H1 (cell line): ENCODE data around the gene MSL1. TPM values are rescaled to one million over a fixed set of nuclear protein-coding genes. Genes with fewer than 3 reads are reported as not detected.
A peak's percentile ranks its signal among the peaks of the same experiment; 100 is the strongest.

Experiments used
- CEBPB ChIP-seq: IDR thresholded peaks from 2 replicates; pipeline ENCODE4 v1.6.1; 2012; ENCODE audit warnings: low read depth, low read length
- CHD1 ChIP-seq: IDR thresholded peaks from 2 replicates; pipeline ENCODE4 v1.6.1; 2012; ENCODE audit warnings: low read depth, low read length, improper control_type of control experiment
- EGR1 ChIP-seq: IDR thresholded peaks from 2 replicates; pipeline ENCODE4 v1.6.1; 2011; ENCODE audit warnings: low read depth, low read length, borderline replicate concordance
- EZH2 ChIP-seq: fragments of 200-600 bp; sonication (generic); IDR thresholded peaks from 2 replicates; pipeline ENCODE4 v1.7.1; 2012; ENCODE audit warnings: low read depth, mild to moderate bottlenecking, moderate library complexity, low read length, inconsistent platforms; ENCODE audit not compliant: severe bottlenecking
- NANOG ChIP-seq: IDR thresholded peaks from 2 replicates; pipeline ENCODE4 v1.6.1; 2011; ENCODE audit warnings: low read length, low read depth, mild to moderate bottlenecking, inconsistent platforms; ENCODE audit not compliant: insufficient read depth, poor library complexity, severe bottlenecking
- RAD21 ChIP-seq, 2 experiments: IDR thresholded peaks in 1 of 2; conservative IDR thresholded peaks in 1 of 2; 2 replicates each; pipeline ENCODE4 v1.6.1; 2011; ENCODE audit warnings: low read depth in 2 of 2, low read length in 2 of 2, improper control_type of control experiment in 1 of 2, inconsistent platforms in 1 of 2, mild to moderate bottlenecking in 1 of 2, moderate library complexity in 1 of 2
- SAP30 ChIP-seq: fragments of 300-600 bp; sonication (generic); IDR thresholded peaks from 2 replicates; pipeline ENCODE4 v1.7.1; 2012; ENCODE audit warnings: low read length, moderate library complexity, mild to moderate bottlenecking, inconsistent platforms; ENCODE audit not compliant: insufficient read depth, insufficient replicate concordance
- SP1 ChIP-seq: IDR thresholded peaks from 2 replicates; pipeline ENCODE4 v1.6.1; 2011; ENCODE audit warnings: low read depth, low read length
- SUZ12 ChIP-seq: fragments of 200-600 bp; sonication (generic); IDR thresholded peaks from 2 replicates; pipeline ENCODE4 v1.6.1; 2012; ENCODE audit warnings: mild to moderate bottlenecking, inconsistent platforms, low read length, moderate library complexity, mixed read lengths
- TAF1 ChIP-seq: IDR thresholded peaks from 2 replicates; pipeline ENCODE4 v1.6.1; 2011; ENCODE audit warnings: mild to moderate bottlenecking, low read depth, low read length
- TCF12 ChIP-seq: IDR thresholded peaks from 2 replicates; pipeline ENCODE4 v1.6.1; 2011; ENCODE audit warnings: low read depth, mild to moderate bottlenecking, low read length
- TEAD4 ChIP-seq: IDR thresholded peaks from 2 replicates; pipeline ENCODE4 v1.6.1; 2012; ENCODE audit warnings: low read depth, low read length, inconsistent platforms, mixed read lengths
- polyA plus RNA-seq, 7 experiments: library from polyadenylated mRNA; depleted of rRNA in 3 of 7; stranded (reverse) in 5 of 7; unstranded in 2 of 7; fragments of >200 nt in 5 of 7; fragments of 200-250 nt in 2 of 7; gene quantifications; 1 replicate in 5 of 7; 2 replicates in 1 of 7; 4 replicates in 1 of 7; pipeline versions ENCODE4 v1.2.1 to v1.2.3, GENCODE V29; 2011 to 2013; ENCODE audit warnings: missing spikeins in 2 of 7, mixed read lengths in 2 of 7
- total RNA-seq: library from RNA; stranded (reverse); fragmentation: NEBNext Ultra II Directional; extraction: Animal tissue kit (Norgen Biotek cat#: 25700); gene quantifications from 2 replicates; pipeline ENCODE4 v1.2.1, GENCODE V29; 2021

The MSL1 gene
- total and polyA plus RNA-seq, 2 of the 8 experiments (the other 6 are each of a cell fraction or from before 2014, with no cell fraction given), result 24.1 to 66.5 TPM

- TF ChIP-seq TEAD4 (no peak), CHD1 (no peak), SUZ12 (no peak), SP1 (no peak), RAD21 (IDR thresholded peaks at IDR 0.05 in 1 of 2, conservative IDR thresholded peaks at IDR 0.05 in 1 of 2; ENCODE audit: low read depth in 2 of 2, low read length in 2 of 2) (peak; percentile 95 to 98), TCF12 (no peak), CEBPB (no peak), EZH2 (no peak), TAF1 (no peak), NANOG (no peak), EGR1 (no peak), SAP30 (no peak)
- TF ChIP-seq, all 59 proteins: peak for 3
Observed at GRCh38 chr17:40086150-40087044, 35.4 kb upstream of the MSL1 start (continued).
